GM12873 (cell line): ENCODE data around the gene ALMS1.

ENCODE experiments used
- CTCF ChIP-seq: IDR thresholded peaks from 2 replicates; pipeline ENCODE4 v1.5.1; 2012; ENCODE audit warnings: low read depth, mild to moderate bottlenecking, moderate library complexity, low read length, control low read depth; ENCODE audit not compliant: insufficient read depth; ENCODE audit errors: missing control alignments

ALMS1 gene

GRCh38 chr2:73404409-73404808 is 18.8 kb downstream of the ALMS1 start:
- no peak for TF ChIP-seq CTCF

- TF ChIP-seq CTCF = no peak
These were observed 21.4 kb downstream of the ALMS1 start for GRCh38 chr2:73406996-73407395.

- no peak for TF ChIP-seq CTCF
These were observed 22.6 kb downstream of the ALMS1 start for GRCh38 chr2:73408198-73408597.

- TF ChIP-seq CTCF = no peak
These were observed 29.1 kb downstream of the ALMS1 start for GRCh38 chr2:73414696-73415095.

GRCh38 chr2:73415906-73416305 is 30.3 kb downstream of the ALMS1 start:
- TF ChIP-seq CTCF = no peak

- TF ChIP-seq CTCF = no peak
These were observed 32.7 kb downstream of the ALMS1 start for GRCh38 chr2:73418343-73418742.

GRCh38 chr2:73423913-73424312 is 38.3 kb downstream of the ALMS1 start:
- TF ChIP-seq CTCF = no peak
